Right atrium auricular region (tissue), 2 donors: ENCODE data around the gene BARHL1. TPM values are rescaled to one million over a fixed set of nuclear protein-coding genes. Genes with fewer than 3 reads are reported as not detected.

Experiments
- DNase-seq: peaks from one replicate; pipeline ENCODE4 v3.0.0-alpha.2; 2019; ENCODE audit warnings: low spot score
- H3K27ac ChIP-seq, 2 donors: fragments of 200-600 bp; sonication (generic); 1 replicate in 1 of 2; 2 replicates in 1 of 2; pipeline ENCODE4 v1.5.1; 2016 to 2019
- H3K27me3 ChIP-seq, 2 donors: fragments of 200-600 bp; sonication (generic); one replicate each; pipeline versions ENCODE4 v1.5.1 to v1.6.0; 2017 to 2019
- H3K36me3 ChIP-seq: fragments of 200-600 bp; sonication (generic); one replicate; pipeline ENCODE4 v1.5.1; 2016
- H3K4me1 ChIP-seq, 2 donors: fragments of 200-600 bp; sonication (generic); one replicate each; pipeline versions ENCODE4 v1.5.1 to v1.6.0; 2017 to 2019
- H3K4me3 ChIP-seq, 2 donors: fragments of 200-600 bp; sonication (generic); 1 replicate in 1 of 2; 2 replicates in 1 of 2; pipeline ENCODE4 v1.5.1; 2017 to 2019; ENCODE audit warnings: mild to moderate bottlenecking in 1 of 2, moderate library complexity in 1 of 2
- H3K9me3 ChIP-seq, 2 donors: fragments of 200-600 bp; sonication (generic); one replicate each; pipeline ENCODE4 v1.5.1; 2019
- total RNA-seq, 2 donors: library from RNA; depleted of rRNA; stranded (reverse); fragments of >200 nt; gene quantifications; one replicate each; pipeline ENCODE4 v1.1.0, GENCODE V29; 2016
- TF ChIP-seq, protein P1 (sequence below), 2 donors: fragments of 200-600 bp; sonication (generic); IDR thresholded peaks; one replicate each; pipeline ENCODE4 v1.5.1; 2019; ENCODE audit warnings: antibody characterized with exemption in 2 of 2

Gene BARHL1
- total RNA-seq, 2 donors from 2014 or later: not detected

DNA sequence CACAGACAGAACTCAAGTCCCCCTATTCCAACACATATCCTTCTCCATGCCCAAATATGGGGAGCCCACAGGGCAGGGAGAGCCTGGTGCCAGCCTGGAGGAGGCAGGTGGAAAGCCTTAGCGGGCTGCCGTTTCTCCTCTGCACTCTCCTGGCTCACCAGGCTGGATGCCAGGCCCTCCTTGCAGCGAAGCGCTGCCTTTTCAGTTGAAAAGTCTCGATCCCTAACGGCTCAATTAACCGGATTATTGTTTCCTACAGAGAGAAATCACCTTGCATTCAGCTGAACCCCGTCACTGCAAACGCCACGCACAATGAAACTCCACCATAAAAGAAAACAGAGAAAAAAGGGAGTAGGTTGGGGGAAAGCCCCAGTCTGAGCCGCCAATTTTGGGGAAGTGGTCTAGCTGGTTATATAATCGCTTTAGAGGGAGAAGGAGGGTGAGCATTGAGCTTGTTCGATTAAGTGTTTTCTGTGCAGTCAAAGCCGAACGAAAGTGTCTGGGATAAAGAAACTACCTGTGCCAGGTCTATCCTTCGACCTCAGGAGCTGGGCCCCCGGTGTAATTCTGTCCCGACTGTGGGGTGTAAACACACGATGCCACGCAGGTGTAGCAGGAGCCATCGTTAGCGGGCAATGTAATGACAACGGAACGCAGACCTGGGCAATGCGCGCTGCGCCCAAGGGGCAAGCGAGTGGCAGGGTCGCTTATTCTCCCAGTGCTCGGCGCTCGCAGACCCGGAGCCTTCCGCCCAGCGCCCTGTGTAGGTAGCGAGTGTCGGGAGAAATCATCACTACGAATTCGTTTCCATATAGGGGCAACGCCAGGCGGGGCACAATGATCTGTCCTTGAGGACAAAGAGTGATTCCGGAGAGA is 3.8 kb downstream of the BARHL1 start:
- TF ChIP-seq, protein P1, sequence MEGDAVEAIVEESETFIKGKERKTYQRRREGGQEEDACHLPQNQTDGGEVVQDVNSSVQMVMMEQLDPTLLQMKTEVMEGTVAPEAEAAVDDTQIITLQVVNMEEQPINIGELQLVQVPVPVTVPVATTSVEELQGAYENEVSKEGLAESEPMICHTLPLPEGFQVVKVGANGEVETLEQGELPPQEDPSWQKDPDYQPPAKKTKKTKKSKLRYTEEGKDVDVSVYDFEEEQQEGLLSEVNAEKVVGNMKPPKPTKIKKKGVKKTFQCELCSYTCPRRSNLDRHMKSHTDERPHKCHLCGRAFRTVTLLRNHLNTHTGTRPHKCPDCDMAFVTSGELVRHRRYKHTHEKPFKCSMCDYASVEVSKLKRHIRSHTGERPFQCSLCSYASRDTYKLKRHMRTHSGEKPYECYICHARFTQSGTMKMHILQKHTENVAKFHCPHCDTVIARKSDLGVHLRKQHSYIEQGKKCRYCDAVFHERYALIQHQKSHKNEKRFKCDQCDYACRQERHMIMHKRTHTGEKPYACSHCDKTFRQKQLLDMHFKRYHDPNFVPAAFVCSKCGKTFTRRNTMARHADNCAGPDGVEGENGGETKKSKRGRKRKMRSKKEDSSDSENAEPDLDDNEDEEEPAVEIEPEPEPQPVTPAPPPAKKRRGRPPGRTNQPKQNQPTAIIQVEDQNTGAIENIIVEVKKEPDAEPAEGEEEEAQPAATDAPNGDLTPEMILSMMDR (IDR thresholded peaks at IDR 0.05): no peak
- H3K27me3 ChIP-seq: peaks cover 54 to 84% of the 10 kb centered on the region in 2 donors

DNA sequence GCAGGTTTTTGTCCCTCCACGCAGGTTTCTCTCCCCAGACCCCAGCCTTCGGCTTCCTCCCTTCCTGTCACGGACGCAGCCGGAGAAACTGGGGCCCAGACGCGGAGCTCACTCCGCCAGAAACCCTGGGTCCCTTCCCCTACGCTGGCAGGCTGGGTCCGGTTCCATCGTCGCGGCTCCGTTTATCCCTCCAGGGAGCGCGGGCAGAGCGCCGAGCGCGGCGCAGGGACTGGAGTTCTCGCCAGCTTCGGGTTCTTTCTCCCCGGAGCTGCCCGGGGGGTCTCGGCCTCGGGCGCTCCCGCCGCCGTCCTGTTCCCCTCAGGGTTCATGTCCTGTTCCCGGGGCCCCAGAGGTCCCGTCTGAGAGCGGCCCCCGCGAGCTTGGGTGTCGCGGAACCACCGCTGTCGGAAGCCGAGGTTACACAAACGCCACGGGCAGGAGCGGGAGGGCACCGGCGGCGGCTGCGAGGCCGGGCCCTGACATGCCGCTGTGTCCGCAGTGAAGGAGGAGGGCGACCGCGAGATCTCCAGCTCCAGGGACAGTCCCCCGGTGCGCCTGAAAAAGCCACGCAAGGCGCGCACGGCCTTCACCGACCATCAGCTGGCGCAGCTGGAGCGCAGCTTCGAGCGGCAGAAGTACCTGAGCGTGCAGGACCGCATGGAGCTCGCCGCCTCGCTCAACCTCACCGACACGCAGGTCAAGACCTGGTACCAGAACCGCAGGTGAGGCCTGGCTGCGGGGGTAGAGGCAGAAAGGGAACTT is 4.6 kb downstream of the BARHL1 start:
- Histone ChIP-seq H3K4me3 (no peak overlapping the region), H3K9me3 (no peaks in the 10 kb centered on the region), H3K36me3 (no peaks in the 10 kb centered on the region), H3K27me3 (peaks cover 53 to 78% of the 10 kb centered on the region in 2 donors), H3K4me1 (peaks cover 0 to 32% of the 10 kb centered on the region in 2 donors), H3K27ac (no peak overlapping the region)
- no peak for DNase-seq
- TF ChIP-seq, protein P1 (IDR thresholded peaks at IDR 0.05): no peak

More for the DNA sequence above, 3.8 kb downstream of the BARHL1 start:
- DNase-seq: no peak
- Histone ChIP-seq H3K4me3 (no peak overlapping the region), H3K9me3 (no peaks in the 10 kb centered on the region), H3K27ac (no peak overlapping the region), H3K36me3 (no peaks in the 10 kb centered on the region), H3K4me1 (peaks cover 0 to 38% of the 10 kb centered on the region in 2 donors)

DNA sequence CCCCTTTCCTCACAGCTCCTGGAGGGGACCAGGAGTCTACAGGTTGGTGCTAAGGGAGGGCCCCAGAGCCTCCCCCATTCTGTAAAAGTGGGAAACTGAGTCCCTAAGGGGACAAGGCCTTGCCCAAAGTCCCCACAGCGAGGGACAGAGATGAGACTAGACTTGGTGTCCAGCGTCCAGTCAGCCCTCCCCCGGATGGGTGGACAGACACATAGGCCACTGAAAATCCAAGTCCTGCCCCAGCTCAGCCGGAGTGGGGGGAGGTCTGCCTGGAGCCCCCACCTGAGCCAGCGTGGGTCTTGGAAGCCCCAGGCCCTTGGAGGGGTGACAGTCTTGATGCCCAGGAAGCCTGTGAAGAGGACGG is 5.2 kb downstream of the BARHL1 start:
- no peaks in the 10 kb centered on the region for H3K9me3 ChIP-seq
- no peak for DNase-seq
- TF ChIP-seq, protein P1 (IDR thresholded peaks at IDR 0.05): no peak
- H3K27me3 ChIP-seq: peaks cover 52 to 74% of the 10 kb centered on the region in 2 donors
- H3K4me1 ChIP-seq: peaks cover 0 to 26% of the 10 kb centered on the region in 2 donors
- H3K4me3 ChIP-seq: no peak overlapping the region
- no peak overlapping the region for H3K27ac ChIP-seq
- H3K36me3 ChIP-seq: no peaks in the 10 kb centered on the region

DNA sequence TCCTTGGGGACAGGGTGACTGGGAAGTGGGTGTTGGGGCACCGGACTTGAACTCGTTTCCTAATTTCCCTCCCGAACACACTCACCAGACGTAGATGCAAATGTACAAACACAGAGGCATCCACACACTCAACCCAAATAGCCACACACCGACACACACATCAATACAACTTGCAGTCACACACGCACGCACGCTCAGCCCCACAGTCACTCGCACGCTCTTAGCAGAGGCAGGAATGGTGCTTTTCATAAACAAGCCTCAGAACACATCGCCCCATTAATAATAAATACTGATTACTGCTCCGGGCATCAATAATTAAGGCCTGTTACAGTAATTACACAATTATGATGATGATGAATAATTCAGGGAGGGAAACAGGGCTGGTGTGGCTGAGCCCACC is 5.7 kb downstream of the BARHL1 start:
- H3K27ac ChIP-seq: no peak overlapping the region
- H3K36me3 ChIP-seq: no peaks in the 10 kb centered on the region
- H3K4me1 ChIP-seq: peaks cover 0 to 24% of the 10 kb centered on the region in 2 donors
- H3K4me3 ChIP-seq: no peak overlapping the region
- no peak for DNase-seq
- H3K27me3 ChIP-seq: peaks cover 46 to 69% of the 10 kb centered on the region in 2 donors
- TF ChIP-seq, protein P1 (IDR thresholded peaks at IDR 0.05): no peak
- no peaks in the 10 kb centered on the region for H3K9me3 ChIP-seq

- TF ChIP-seq, protein P1 (IDR thresholded peaks at IDR 0.05): no peak
- Histone ChIP-seq H3K4me3 (no peak overlapping the region), H3K9me3 (no peaks in the 10 kb centered on the region), H3K27me3 (peaks cover 43 to 64% of the 10 kb centered on the region in 2 donors), H3K4me1 (peaks cover 0 to 24% of the 10 kb centered on the region in 2 donors), H3K27ac (no peak overlapping the region), H3K36me3 (peaks cover under 1% of the 10 kb centered on the region)
- no peak for DNase-seq
Observed at GRCh38 chr9:132588501-132589147, 6.2 kb downstream of the BARHL1 start.
